HG02678 (cell line): ENCODE data around the gene TEX261.

ENCODE experiments used
- ATAC-seq: cut with Tn5 transposase; IDR thresholded peaks from one replicate; pipeline ENCODE4 v1.9.1; 2021; ENCODE audit warnings: mild to moderate bottlenecking, moderate library complexity; ENCODE audit not compliant: unreplicated experiment

The TEX261 gene

GRCh38 chr2:70982971-70983370 lies 11.7 kb downstream of the TEX261 start:
- ATAC-seq: no peak

- ATAC-seq: no peak
These were observed 12.5 kb downstream of the TEX261 start for GRCh38 chr2:70981866-70982810.

GRCh38 chr2:70981421-70981820 lies 13.3 kb downstream of the TEX261 start:
- ATAC-seq: no peak

GRCh38 chr2:70979626-70980025 lies 15.0 kb downstream of the TEX261 start:
- no peak for ATAC-seq

GRCh38 chr2:70979180-70979488 lies 15.5 kb downstream of the TEX261 start:
- ATAC-seq: no peak

DNA sequence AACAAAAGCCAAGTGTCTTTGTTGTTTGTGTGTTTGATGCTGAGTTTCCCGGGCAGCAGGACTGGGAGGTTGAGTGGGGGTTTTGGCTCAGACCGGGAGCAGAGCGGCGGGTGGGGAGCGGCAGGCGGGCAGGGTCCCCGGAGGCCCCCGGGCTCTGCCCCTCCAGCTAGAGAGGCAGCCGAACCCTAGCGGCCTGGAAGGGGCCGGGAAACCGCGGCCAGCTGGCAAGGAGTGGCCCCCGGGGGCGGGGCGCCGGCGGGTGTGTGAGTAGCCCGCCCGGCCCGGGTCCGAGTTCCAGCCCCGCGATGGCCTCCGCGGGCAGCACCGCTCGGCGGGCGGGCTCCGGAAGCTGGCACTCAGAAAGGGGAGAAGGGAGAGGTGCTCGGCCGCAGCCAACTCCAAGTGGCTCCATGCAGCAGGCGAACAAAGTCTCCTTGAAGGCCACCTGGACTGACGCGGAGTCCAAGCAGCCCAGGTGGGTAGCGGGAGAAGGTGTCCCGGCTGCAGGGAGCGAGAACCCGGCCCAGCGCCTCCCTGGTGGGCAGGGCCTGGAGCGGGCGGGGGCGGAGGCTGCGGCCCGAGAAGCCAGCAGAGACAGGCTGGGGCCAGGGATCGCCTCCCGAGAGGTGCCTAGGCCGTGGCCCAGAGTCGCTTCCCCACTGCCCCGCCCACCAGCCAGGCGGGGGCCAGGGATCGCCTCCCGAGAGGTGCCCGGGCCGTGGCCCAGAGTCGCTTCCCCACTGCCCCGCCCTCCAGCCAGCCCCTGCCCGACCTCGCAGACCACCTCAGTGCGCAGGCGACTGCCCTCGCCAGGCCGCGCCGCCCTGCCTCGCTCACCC lies 16.1 kb downstream of the TEX261 start, which contains the start of gene ANKRD53:
ANKRD53 (plus strand) TSS at position 290 of the 839 bp plus-strand sequence; CDS start at position 306, 16 bp downstream.
- no peak for ATAC-seq

DNA sequence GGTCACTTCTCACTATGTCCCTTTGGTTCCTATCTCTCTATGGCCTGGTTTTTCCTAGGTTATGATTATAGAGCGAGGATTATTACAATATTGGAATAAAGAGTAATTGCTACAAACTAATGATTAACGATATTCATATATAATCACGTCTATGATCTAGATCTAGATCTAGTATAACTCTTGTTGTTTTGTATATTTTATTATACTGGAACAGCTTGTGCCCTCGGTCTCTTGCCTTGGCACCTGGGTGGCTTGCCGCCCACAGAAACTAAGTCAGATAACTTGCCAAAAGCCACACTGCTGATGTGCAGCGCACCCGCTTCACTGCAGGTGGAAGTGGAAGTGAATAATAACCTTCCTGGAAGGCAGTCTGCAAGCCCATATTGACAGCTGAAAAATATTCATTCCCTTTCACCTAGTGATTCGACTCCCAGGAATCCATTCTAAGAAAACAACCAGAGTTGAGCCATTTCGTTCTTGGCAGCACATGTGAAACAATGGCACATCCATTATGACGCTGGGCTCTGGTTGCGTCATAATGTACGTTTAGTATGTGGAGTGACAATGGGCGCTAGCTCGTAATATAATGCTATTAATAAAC lies 17.0 kb downstream of the TEX261 start:
- no peak for ATAC-seq

DNA sequence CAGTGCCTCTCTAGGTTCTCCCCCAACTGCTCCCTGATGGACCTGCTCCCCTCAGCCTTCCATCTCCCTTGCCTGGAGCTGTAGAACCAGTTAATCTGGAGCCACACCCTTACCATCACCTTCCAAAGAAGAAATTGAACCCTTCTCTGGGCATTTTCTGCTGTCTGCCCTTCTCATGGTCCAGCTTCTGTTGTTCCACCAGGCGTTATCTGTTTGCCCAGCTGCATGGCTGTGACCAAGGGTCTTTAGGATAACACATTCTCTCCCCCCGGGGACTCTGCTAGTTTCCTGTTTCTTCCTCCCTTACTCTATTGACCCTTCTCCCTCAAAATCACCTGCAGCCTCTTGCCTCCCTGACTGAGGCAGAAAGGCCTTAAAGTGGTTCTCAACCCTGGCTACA lies 19.4 kb downstream of the TEX261 start:
- no peak for ATAC-seq

DNA sequence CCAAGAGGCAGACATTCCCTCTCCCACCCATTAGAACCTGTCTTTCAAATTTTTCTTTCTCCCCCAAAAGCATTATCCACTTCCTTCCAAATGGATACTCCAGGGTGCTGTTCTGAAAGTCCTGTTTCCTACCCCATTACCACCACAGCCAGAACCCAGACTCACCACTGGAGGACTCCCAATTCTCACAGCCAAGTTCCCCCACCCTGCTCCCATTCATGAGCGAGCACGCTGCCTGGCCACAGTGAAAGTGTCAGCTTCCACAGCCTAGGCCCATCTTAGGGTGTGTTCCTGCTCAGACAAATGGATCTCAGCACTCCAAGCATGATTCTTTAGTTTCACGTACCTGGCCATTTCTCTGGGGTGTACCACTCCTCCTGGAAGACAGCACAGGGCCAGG lies 20.1 kb downstream of the TEX261 start:
- no peak for ATAC-seq

DNA sequence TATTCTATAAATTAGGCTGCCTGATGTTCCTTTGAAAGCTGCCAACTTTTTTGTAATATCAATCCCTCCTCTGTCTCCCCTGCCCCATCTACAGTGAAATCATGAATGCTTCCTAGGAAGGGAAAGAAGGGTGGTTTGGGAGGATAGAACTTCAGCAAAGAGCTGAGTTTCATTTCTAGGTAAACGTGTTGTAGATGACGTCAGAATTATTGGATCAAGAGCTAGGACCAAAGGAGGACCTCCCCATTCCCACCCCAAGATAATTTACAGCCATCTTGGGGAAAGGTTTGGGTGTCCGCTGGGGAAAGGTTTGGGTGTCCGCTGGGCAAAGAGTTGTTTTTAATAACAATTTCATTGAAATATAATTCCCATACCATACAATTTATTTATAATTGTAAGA lies 27.5 kb downstream of the TEX261 start:
- no peak for ATAC-seq

GRCh38 chr2:70966681-70967080 lies 28.0 kb downstream of the TEX261 start:
- no peak for ATAC-seq

DNA sequence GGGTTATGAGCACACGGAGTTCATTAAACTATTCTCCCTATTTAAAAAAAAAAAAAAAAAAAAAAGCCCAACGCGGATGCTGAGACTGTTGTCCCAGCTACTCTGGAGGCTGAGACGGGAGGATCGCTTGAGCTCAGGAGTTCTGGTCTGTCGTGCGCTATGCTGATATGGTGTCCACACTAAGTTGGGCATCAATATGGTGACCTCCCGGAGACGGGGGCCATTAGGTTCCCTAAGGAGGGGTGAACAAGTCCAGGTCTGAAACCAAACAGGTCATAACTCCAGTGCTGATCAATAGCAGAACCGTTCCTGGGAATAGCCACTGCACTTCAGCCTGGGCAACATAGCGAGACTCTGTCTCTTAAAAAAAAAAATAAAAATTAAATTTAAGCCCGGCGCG lies 29.2 kb downstream of the TEX261 start:
- ATAC-seq: no peak

- ATAC-seq: peak; percentile 83
These were observed 29.9 kb downstream of the TEX261 start for GRCh38 chr2:70964596-70965386.

DNA sequence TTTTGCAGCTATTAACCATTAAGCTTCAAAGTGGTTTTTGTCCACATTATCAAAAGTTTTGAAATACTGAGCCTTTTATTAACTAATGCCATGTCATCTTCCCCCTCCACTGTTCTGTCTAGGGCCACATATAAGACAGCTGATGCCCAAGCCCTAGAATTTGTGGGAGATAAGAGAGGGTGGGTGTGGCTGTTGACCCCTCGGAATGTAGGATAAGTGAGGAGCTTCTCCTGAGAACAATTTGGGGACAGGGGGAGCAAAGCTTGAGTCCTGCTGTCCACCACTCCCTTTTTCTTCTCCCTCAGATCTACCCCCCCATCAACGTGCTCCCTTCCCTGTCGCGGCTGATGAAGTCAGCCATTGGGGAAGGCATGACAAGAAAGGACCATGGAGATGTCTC lies 30.5 kb downstream of the TEX261 start:
- no peak for ATAC-seq

- no peak for ATAC-seq
These were observed 31.5 kb downstream of the TEX261 start for GRCh38 chr2:70962885-70963878.

DNA sequence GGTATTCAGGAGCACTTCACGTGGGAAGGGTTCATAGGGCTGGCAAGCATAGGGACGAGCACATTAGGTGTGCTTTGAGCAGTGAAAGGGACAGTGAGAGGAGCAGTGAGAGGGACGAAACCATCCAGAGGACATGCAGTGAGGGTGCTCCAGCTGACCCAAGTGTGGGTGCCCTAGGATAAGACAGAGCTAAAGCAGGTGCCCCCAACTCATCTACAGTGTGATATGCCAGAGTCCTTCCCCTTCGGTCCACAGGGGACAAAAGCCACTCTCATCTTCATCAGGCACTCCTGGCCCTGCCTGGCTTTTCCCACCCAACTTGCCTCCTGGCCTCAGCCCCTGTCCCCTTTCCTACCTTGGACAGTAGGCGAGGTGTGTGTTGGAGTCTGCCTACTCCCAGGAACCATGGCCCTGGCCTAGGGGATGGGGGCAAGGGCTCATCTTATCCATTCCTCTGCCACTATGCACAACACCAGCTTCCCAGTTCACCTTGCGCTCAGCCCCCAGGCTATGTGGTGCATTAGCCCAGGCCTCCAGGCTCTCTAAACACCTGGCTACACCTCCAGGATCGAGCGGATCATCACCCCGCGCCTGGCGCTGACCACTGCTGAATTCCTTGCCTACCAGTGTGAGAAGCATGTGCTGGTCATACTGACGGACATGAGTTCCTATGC lies 32.3 kb downstream of the TEX261 start:
- no peak for ATAC-seq

GRCh38 chr2:70961648-70961994 lies 33.1 kb downstream of the TEX261 start:
- no peak for ATAC-seq

DNA sequence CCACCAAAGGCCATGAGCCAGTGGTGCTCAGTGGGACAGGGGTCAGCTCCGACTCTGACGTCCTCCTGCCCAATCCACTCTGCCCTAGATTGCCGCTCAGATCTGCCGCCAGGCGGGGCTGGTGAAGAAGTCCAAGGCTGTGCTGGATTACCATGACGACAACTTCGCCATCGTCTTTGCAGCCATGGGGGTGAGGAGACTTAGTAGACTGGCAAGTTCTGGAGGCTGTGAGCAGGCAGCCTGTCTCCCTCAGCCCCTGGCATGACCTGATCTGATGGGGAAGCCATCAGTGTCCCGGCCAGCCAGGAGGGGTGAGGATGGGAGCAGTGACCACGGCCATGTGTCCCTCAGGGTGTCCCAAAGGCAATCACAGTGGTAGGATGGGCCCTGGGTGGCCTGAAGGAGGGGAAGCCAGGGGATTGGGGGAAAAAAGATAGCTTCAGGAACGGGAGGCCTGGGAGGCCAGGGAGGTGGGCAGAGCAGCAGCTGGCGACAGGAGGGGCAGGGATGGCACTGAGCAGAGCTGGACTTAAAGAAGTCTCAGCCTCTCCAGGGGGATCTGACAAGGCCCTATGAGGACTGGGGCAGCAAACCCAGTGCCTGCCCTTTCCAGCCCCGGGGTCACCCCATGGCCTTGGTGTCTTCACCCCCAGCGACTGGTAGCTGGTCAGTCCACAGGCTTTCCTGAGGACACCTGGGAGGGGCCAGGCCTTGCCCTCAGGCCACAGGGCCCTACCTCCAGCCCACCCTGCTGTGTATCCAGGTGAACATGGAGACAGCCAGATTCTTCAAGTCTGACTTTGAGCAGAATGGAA lies 33.6 kb downstream of the TEX261 start:
- ATAC-seq: no peak
